Measurements from ENCODE around the gene GPR63. TPM values are rescaled to one million over a fixed set of nuclear protein-coding genes. Genes with fewer than 3 reads are reported as not detected.

GPR63 gene
- total RNA-seq, 6 donors from 2014 or later: under 0.01 to 0.69 (median 0.26) TPM

- Histone ChIP-seq H3K9me3 (no peaks in the 10 kb centered on the region), H3K4me3 (no peak overlapping the region), H3K27me3 (no peaks in the 10 kb centered on the region), H3K27ac (no peak overlapping the region), H3K4me1 (no peaks in the 10 kb centered on the region), H3K36me3 (no peaks in the 10 kb centered on the region)
- no peak for ATAC-seq (ENCODE audit: low FRiP score in 2 of 2)
- TF ChIP-seq POLR2A (IDR thresholded peaks at IDR 0.05) (no peak), EP300 (IDR thresholded peaks at IDR 0.05) (no peak), POLR2AphosphoS5 (IDR thresholded peaks at IDR 0.05) (no peak), CTCF (IDR thresholded peaks at IDR 0.05) (no peak)
- DNase-seq: no peak
- 68 to 90% methylated on average over 2 of the region's 2 CpGs for WGBS, 2 donors
These were observed 50.9 kb downstream of the GPR63 start for GRCh38 chr6:96786336-96786735.

- ATAC-seq (ENCODE audit: low FRiP score in 2 of 2) (no peak), DNase-seq (no peak)
- Histone ChIP-seq H3K27me3 (no peaks in the 10 kb centered on the region), H3K27ac (no peak overlapping the region), H3K36me3 (no peaks in the 10 kb centered on the region), H3K4me1 (no peaks in the 10 kb centered on the region), H3K4me3 (no peak overlapping the region), H3K9me3 (no peaks in the 10 kb centered on the region)
- no peak for TF ChIP-seq POLR2A (IDR thresholded peaks at IDR 0.05)
- no peak for TF ChIP-seq CTCF (IDR thresholded peaks at IDR 0.05)
- TF ChIP-seq EP300 (IDR thresholded peaks at IDR 0.05): no peak
- no peak for TF ChIP-seq POLR2AphosphoS5 (IDR thresholded peaks at IDR 0.05)
- 31 to 34% methylated on average over 3 of the region's 3 CpGs for WGBS, 2 donors
These were observed 52.6 kb downstream of the GPR63 start for GRCh38 chr6:96784650-96785049.

GRCh38 chr6:96783307-96783706 is 54.0 kb downstream of the GPR63 start:
- TF ChIP-seq POLR2AphosphoS5 (IDR thresholded peaks at IDR 0.05): no peak
- TF ChIP-seq POLR2A (IDR thresholded peaks at IDR 0.05): no peak
- TF ChIP-seq EP300 (IDR thresholded peaks at IDR 0.05): no peak
- TF ChIP-seq CTCF (IDR thresholded peaks at IDR 0.05): no peak
- H3K4me1 ChIP-seq: no peaks in the 10 kb centered on the region
- DNase-seq: no peak
- H3K9me3 ChIP-seq: no peaks in the 10 kb centered on the region
- H3K27ac ChIP-seq: no peak overlapping the region
- no peak for ATAC-seq (ENCODE audit: low FRiP score in 2 of 2)
- no peaks in the 10 kb centered on the region for H3K36me3 ChIP-seq
- H3K4me3 ChIP-seq: no peak overlapping the region
- H3K27me3 ChIP-seq: no peaks in the 10 kb centered on the region
- 95 to 97% methylated on average over 2 of the region's 2 CpGs for WGBS, 2 donors

- H3K4me1 ChIP-seq: no peaks in the 10 kb centered on the region
- WGBS, 2 donors: 65 to 81% methylated on average over 1 of the region's 1 CpG
- no peak overlapping the region for H3K27ac ChIP-seq
- no peak for ATAC-seq (ENCODE audit: low FRiP score in 2 of 2)
- no peaks in the 10 kb centered on the region for H3K36me3 ChIP-seq
- DNase-seq: no peak
- no peaks in the 10 kb centered on the region for H3K9me3 ChIP-seq
- H3K27me3 ChIP-seq: no peaks in the 10 kb centered on the region
- H3K4me3 ChIP-seq: no peak overlapping the region
- TF ChIP-seq POLR2AphosphoS5 (IDR thresholded peaks at IDR 0.05) (no peak), EP300 (IDR thresholded peaks at IDR 0.05) (no peak), CTCF (IDR thresholded peaks at IDR 0.05) (no peak), POLR2A (IDR thresholded peaks at IDR 0.05) (no peak)
These were observed 55.7 kb downstream of the GPR63 start for GRCh38 chr6:96781557-96781956.

- Histone ChIP-seq H3K36me3 (no peaks in the 10 kb centered on the region), H3K27ac (no peak overlapping the region), H3K4me1 (no peaks in the 10 kb centered on the region), H3K27me3 (no peaks in the 10 kb centered on the region), H3K4me3 (no peak overlapping the region), H3K9me3 (no peaks in the 10 kb centered on the region)
- ATAC-seq (ENCODE audit: low FRiP score in 2 of 2) (no peak), DNase-seq (no peak)
- 79 to 81% methylated on average over 4 of the region's 4 CpGs for WGBS, 2 donors
- TF ChIP-seq CTCF (IDR thresholded peaks at IDR 0.05): no peak
- no peak for TF ChIP-seq POLR2AphosphoS5 (IDR thresholded peaks at IDR 0.05)
- no peak for TF ChIP-seq POLR2A (IDR thresholded peaks at IDR 0.05)
- no peak for TF ChIP-seq EP300 (IDR thresholded peaks at IDR 0.05)
These were observed 60.2 kb downstream of the GPR63 start for GRCh38 chr6:96777113-96777512.
